HepG2 (cell line): ENCODE data around the gene VPS54. TPM values are rescaled to one million over a fixed set of nuclear protein-coding genes. Genes with fewer than 3 reads are reported as not detected.

ENCODE experiments used
- ARNT2 ChIP-seq: sonication (generic); formaldehyde crosslinking; IDR thresholded peaks from 2 replicates; pipeline ENCODE4 v1.8.0; 2022; ENCODE audit warnings: mild to moderate bottlenecking, low read depth, missing genetic modification reagents, moderate library complexity
- POLR2G ChIP-seq: fragments of 200-400 bp; formaldehyde crosslinking; IDR thresholded peaks from 2 replicates; pipeline ENCODE4 v1.6.1; 2018; ENCODE audit warnings: mild to moderate bottlenecking, low read depth, low read length, moderate library complexity
- RAD21 ChIP-seq: fragments of 450-650 bp; formaldehyde crosslinking; IDR thresholded peaks from 2 replicates; pipeline ENCODE4 v1.5.0; 2020; ENCODE audit warnings: mild to moderate bottlenecking
- RFXAP ChIP-seq: sonication (generic); formaldehyde crosslinking; IDR thresholded peaks from 2 replicates; pipeline ENCODE4 v1.4.0; 2020; ENCODE audit warnings: missing genetic modification reagents, borderline replicate concordance
- TCF7 ChIP-seq: sonication (generic); IDR thresholded peaks from 2 replicates; pipeline ENCODE4 v1.6.1; 2016; ENCODE audit warnings: antibody characterized with exemption, low read depth
- XRCC5 ChIP-seq: fragments of 200-400 bp; formaldehyde crosslinking; optimal IDR thresholded peaks from 2 replicates; pipeline ENCODE3; 2017; ENCODE audit warnings: mild to moderate bottlenecking, low read length
- ZNF264 ChIP-seq: sonication (generic); formaldehyde crosslinking; IDR thresholded peaks from 2 replicates; pipeline ENCODE4 v1.4.0; 2020; ENCODE audit warnings: missing genetic modification reagents
- polyA plus RNA-seq, 8 experiments: library from polyadenylated mRNA; depleted of rRNA in 3 of 8; stranded (reverse) in 7 of 8; unstranded in 1 of 8; fragments of >200 nt; fragmentation: Illumina TruSeq in 4 of 8; extraction: Trizol in 4 of 8; gene quantifications; 2 replicates each; pipeline versions ENCODE4 v1.2.1 to v1.2.3, GENCODE V29; 2011 to 2016; ENCODE audit warnings: low read depth in 4 of 8, missing spikeins in 1 of 8, mixed read lengths in 1 of 8; ENCODE audit not compliant: insufficient read depth in 1 of 8
- total RNA-seq, 5 experiments: library from RNA; depleted of rRNA; stranded (reverse); fragments of >200 nt; fragmentation: Illumina TruSeq; extraction: Trizol; gene quantifications; 2 replicates each; pipeline ENCODE4 v1.2.3, GENCODE V29; 2016; ENCODE audit warnings: low read depth in 1 of 5
- TF ChIP-seq, protein P1 (sequence below): sonication (generic); formaldehyde crosslinking; IDR thresholded peaks from 2 replicates; pipeline ENCODE4 v1.5.1; 2020; ENCODE audit warnings: mild to moderate bottlenecking, missing genetic modification reagents, moderate library complexity
- TF ChIP-seq, protein P2 (sequence below): sonication (generic); formaldehyde crosslinking; IDR thresholded peaks from 2 replicates; pipeline ENCODE4 v1.5.0; 2020; ENCODE audit warnings: mild to moderate bottlenecking, missing genetic modification reagents, moderate library complexity

Gene VPS54
- total and polyA plus RNA-seq, 2 of the 13 experiments (the other 11 are each of a cell fraction or from before 2014, with no cell fraction given): 64.7 to 77.5 TPM

DNA sequence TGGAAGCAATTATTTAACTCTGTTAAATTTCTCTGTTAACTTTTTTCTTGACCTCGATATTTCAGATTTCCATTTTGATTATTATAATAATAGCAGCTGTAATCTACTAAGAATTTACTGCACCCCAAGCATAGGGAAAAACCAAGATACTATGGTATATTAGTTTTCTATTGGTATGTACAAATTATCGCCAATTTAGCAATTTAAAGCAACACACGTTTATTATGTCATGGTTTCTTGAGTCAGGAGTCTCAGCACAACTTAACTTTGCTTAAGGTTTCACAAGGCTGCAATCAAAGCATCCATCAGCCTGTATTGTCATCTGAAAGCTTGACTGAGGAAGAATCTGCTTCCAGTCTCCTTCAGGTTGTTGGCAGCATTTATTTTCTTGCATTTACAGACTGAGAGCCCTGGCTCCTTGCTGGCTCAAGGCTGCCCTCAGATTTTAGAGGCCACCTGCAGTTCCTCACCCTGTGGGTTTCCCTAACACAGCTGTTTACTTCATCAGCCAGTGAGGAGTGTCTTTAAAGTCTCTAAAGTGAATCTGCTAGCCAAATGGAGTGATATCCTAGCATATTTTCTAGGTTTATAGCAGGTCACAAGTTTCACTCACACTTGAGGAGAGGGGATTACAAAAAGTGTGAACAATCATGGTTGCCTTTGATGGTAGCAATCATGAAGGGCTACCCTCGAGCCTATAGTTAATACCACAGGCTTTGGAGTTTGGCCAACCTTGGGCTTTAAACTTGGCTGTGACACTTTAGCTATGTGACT is 4.4 kb upstream of the VPS54 start (continued):
- TF ChIP-seq POLR2G (peak; percentile 42; the same call in 1 of the 2 replicates), XRCC5 (peak; percentile 20), ARNT2 (peak; percentile 1; the same call in 1 of the 2 replicates), RFXAP (CRISPR knock-in tag) (no peak), ZNF264 (CRISPR knock-in tag) (no peak), RAD21 (CRISPR knock-in tag) (peak; percentile 39; the same call in 1 of the 2 replicates), TCF7 (peak; percentile 72)
- TF ChIP-seq, protein P1, sequence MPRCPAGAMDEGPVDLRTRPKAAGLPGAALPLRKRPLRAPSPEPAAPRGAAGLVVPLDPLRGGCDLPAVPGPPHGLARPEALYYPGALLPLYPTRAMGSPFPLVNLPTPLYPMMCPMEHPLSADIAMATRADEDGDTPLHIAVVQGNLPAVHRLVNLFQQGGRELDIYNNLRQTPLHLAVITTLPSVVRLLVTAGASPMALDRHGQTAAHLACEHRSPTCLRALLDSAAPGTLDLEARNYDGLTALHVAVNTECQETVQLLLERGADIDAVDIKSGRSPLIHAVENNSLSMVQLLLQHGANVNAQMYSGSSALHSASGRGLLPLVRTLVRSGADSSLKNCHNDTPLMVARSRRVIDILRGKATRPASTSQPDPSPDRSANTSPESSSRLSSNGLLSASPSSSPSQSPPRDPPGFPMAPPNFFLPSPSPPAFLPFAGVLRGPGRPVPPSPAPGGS: peak; percentile 60; the same call in 1 of the 2 replicates
- TF ChIP-seq, protein P2, sequence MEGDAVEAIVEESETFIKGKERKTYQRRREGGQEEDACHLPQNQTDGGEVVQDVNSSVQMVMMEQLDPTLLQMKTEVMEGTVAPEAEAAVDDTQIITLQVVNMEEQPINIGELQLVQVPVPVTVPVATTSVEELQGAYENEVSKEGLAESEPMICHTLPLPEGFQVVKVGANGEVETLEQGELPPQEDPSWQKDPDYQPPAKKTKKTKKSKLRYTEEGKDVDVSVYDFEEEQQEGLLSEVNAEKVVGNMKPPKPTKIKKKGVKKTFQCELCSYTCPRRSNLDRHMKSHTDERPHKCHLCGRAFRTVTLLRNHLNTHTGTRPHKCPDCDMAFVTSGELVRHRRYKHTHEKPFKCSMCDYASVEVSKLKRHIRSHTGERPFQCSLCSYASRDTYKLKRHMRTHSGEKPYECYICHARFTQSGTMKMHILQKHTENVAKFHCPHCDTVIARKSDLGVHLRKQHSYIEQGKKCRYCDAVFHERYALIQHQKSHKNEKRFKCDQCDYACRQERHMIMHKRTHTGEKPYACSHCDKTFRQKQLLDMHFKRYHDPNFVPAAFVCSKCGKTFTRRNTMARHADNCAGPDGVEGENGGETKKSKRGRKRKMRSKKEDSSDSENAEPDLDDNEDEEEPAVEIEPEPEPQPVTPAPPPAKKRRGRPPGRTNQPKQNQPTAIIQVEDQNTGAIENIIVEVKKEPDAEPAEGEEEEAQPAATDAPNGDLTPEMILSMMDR (CRISPR knock-in tag): peak; percentile 36
